NK-92 (cell line): ENCODE results near the gene FGF6.

Experiments
- DNase-seq: peaks from one replicate; lab custom pipeline; 2025; ENCODE audit not compliant: unreplicated experiment; lab: John Stamatoyannopoulos, UW

Gene FGF6

DNA sequence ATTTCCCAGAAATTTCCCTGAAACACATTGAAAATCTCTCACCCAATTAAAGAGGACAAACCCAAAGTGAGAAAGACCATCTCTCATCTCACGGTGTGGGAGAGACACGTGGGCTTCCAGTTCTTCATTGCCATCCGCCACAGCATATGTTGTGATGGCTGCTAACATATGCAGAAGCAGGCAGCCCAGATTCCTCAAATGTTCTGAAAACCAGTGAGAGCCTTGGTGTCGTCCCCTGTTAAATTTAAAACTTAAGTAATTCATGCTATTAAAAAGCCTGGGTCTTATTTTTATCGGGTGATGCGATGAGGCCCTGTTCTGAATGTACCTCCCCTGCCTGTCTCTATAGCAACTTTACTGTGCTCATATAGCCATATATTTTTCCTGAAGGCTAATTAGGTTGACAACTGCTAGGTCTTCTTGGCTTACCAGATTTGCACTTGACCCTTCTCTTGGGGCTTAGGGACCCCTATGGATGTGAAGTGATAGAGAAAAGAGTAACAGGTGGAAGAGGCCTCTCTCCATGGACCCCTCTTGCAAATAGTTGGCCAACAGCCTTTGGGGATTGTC is 2.8 kb upstream of the FGF6 start:
- DNase-seq = no peak

DNA sequence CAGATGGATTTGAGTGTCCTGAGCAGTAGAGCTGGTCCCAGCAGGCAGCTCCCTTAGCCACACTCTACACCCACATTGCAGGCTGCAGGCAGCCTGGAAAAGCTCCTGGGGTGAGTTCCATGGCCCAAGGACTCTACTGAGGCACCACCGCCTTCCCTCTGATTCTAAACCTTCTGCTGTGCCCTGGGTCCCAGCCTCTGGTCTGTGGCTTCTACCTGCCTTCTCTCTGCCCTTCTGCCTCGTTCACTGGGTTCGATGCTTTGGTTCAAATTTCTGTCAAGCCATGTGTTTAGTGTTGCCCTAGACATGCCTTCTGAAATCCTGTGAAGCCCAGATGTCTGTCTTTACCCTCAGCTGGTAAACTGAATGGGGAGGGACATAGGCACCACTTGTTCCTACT is 1.5 kb upstream of the FGF6 start:
- DNase-seq = no peak

DNA sequence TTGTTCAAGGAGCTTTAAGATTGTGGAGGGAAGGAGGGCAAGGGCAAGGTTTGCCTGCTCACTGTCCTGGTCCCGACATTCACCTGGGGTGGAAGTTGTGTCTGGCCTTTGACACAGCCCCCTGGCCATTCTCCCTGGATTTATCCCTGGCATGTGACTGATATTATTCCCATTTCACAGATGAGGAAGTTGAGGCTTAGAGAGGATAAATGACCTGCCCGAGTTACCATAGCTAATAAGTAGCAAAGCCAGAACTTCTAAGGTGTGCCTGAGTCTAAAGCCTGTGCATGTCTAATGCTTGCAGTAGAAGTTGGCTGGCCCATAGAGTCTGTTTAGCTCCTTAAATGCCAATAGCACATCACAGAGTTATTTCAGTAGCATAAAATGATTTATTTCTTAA is 720 bp upstream of the FGF6 start:
- DNase-seq = no peak

DNA sequence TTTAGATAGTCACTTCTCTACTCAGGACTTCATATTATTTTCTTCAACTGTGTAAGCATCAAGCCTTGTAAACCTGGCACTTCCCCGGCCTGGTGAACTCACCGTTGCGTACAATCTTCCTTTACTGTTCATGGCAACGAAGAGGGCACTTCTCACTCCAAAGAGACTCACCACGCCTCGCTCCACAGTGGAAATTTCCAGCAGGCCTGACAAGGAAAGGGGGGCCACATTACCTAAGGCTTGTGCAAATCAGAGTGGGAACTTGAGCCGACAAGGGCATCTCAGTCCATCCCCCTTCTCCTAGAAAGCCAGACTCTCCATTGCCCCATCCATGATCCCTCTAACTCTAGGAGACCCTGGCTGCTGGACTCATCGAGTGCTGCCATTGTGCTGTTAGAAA is 1.6 kb downstream of the FGF6 start:
- DNase-seq = no peak

DNA sequence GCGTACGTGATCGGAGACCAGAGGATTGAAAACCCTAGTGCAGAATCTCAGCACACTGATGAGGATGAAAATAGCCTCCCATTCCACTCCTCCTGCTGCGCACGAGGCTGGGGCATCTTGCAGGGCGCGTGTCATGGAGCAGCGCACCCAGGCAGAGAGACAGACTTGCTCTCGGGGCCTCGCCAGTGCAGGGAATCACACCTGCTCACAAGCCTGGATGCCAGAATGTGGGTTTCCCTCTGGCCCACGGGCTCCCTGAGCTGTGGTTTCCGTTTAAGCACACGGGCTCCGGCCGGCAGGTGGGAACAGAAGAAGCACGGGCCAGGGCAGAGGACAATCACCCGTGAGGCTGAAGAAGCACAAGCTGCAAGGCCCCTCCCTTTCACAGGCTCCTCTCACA is 2.0 kb downstream of the FGF6 start:
- no peak for DNase-seq

DNA sequence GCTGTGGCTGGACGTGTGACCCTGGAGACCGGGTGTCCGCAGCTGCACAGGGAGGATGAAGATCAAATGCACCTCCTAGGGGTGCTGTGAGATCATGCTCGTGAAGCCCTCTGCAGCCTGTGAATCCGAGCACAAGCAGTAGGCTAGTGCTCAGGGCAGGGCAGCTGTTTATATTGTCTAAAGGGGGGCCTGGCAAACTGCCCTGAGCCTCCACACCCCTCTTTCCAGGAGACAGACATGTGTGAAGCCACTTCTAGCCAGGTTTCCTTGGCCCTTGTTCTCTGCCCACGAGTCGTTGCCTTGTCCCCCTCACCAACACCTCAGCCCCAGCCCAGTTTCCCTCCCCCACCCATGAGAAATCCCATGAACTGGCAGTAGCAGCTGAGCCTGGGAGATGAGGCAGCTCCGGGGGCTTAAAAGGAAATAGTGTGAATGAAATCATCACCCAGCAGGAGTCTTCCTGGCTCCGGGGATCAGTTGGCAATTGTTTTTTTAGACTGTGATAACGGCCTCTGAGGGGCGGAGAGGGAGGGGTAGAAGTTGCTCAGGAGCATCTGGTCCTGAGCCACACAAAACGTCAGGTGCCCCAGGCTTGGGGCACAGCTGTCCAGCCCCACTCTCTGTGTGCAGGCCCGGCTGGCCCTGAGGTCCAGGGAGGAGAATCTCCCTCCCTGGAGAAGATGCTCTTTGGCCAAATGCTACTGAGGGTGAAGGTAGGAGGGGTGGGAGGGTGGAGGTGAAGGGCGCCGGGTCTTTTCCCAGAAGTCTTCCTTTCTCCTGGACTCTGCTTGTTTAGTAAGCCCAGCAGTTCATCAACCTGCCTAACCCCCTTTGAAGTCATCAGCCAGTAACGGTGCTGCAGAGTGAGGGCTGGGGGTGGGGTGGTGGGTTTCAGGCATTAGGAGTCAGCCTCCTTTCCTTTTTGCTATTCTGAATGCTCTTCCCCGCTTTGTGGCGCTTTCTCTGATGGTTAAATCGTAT is 4.0 kb downstream of the FGF6 start:
- DNase-seq = no peak

DNA sequence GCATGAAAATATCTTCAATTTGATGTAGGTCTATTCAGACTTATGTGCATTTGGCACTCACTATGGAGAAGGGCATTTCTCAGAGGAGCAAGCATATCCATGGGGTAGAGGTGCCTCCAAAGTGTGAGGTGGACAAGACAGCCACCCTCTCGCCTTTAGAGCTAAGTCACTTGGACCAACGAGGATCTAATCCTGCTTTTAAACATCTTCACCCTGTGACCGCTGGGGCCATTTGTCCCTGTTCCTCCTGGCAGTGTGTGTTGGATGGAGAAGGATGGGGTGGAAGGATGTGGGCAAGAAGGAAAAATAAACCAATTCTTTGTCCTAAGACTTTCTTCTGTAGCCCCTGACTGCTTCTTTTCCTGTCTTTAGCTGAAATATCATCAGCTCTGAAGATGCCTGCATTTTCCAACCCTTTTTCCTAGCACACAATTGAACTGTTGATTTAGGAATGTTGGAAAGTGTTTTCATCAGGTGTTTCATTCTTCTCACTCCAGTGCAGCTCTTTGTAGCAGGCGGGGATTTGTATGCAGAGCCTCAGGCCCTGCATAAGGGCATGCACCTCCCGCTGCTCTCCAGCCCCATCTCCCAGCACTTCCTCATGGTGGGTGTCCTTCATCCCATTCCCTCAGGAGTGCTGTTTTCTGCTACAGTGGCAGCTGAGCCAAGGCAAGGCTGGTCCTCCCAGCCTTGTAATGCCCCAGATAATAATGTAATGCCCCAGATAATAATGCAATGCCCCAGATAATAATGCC is 5.3 kb downstream of the FGF6 start:
- DNase-seq = no peak

DNA sequence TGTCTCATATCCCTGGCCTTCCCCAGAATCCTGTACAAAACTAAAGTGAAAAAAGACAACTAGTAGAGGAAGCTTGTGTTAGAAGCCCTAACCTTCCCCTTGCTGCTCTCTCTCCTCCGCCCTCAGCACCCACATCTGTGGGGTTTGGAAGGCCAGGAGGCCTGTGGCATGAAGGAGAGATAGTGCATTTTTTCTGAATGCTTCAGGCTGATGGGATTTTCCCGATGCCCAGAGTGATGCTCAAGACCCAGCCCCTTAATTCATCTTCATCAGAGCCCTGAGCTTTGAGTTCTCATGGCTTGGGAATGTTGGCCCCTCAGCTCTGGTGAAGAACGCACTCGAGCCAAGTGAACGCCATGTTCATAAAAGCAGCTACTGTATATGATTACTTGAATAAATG is 5.9 kb downstream of the FGF6 start:
- no peak for DNase-seq

DNA sequence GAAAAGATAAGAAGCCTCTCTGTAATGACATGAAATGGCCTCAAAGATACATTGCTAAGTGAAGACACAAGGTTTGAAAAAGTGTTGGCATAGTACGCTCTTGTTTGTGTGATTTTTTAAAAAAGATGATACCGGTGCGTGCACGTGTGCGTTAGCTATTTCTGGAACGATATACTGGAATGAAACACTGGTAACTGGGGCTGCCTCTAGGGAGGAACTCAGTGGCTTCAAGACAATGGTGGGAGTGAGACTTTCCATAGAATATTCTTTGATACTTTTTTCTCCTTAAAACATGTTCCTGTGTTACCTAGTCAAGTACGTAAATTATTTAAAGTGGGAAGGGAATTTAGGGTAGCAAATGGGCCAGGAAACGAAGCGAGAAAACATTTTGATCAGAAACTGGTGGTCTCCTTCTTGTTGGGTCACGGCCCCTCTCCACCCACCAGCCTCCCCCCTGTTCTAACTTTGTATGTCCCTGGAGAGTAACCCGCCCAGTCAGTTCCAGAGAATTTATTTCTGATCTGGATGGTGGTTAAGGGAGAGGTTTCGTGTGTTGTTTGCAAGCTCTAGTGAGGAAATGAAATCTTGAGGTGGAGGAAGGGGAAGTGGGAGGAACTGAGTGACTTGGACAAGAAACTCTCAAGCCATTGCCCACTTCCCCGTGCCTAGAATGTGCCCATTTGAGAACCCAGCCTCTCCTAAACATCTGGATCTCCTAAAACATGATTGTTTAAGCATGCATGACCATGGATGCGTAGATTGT is 6.6 kb downstream of the FGF6 start:
- no peak for DNase-seq

DNA sequence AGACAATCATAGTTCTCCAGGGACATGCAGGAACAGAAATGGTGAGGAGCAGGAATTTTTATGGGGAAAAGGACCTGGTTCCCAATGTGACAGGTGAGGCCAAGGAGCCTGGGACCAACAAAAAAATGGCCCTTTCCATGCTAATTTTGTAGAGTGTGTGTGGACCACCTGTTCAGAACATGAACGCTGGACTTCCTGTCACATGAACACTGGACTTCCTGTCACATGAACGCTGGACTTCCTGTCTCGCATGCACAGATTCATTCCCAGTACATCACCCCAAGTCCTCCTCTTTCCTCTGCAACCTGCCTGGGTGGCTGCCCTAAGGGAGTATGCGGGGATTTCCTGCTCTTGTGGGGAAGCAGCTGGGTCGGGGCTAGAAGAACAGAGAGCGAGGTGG is 10.1 kb downstream of the FGF6 start:
- no peak for DNase-seq

DNA sequence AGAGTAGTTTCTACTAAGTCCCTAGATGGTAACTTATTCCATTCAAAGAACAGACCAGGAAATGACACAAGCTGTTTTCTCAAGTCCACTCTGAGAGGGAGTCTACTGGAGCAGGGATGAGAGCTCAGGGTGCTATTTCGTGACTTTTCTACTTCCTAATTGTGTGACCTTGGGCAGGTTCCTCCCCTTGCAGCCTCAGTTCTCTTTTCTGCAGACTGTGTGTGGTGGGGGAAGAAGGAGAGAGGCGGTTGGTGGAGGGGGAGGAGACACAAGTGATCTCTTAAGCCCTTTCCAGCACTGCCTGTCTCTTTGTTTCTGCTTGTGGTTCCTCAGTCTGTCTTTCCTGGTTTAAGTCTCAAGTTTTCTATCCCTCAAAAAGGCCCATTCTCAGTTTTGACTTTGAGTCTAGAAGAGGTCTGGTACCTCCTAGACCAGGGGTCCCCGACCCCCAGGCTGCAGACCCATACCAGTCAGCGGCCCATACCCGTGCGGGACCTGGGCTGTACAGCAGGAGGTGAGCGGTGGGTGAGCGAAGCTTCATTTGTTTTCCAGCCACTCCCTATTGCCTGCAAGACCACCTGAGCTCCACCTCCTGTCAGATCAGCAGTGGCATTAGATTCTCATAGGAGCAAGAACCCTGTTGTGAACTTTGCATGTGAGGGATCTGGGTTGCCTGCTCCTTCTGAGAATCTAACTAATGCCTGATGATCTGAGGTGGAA is 10.7 kb downstream of the FGF6 start:
- DNase-seq = no peak

DNA sequence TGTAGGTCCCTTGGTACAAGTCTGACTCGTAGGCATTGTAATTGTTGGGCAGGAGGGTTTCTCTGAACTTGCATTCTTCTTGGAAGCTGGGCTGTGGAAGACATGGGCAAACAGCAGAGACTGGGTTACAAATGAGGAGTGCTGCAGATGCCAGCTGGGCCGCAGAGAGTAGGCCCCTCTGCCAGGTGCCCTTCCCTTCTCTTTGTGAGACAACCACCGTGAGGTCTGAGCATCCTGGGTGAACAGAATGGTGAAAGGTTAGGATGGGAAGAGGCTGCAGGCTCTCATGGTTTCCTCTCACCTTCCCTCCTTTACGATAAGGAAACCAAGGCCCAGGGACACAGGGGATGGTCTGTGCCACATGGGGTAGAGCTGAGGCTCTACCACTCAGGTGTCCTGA is 11.3 kb downstream of the FGF6 start:
- no peak for DNase-seq

DNA sequence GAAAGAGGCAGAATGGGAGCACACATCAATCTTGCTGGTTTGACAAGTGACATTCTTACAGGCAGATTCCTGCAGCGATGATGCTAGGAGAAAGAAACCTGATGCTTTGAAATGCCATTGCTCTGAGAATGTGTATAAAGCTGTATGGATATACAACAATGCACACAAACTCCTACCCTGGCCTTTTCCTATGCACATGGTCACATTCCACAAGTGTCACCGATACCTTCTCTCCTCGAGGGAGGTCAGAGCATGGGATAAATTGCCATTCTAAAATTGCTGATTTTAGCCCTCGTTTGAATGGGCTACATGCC is 11.9 kb downstream of the FGF6 start:
- no peak for DNase-seq

DNA sequence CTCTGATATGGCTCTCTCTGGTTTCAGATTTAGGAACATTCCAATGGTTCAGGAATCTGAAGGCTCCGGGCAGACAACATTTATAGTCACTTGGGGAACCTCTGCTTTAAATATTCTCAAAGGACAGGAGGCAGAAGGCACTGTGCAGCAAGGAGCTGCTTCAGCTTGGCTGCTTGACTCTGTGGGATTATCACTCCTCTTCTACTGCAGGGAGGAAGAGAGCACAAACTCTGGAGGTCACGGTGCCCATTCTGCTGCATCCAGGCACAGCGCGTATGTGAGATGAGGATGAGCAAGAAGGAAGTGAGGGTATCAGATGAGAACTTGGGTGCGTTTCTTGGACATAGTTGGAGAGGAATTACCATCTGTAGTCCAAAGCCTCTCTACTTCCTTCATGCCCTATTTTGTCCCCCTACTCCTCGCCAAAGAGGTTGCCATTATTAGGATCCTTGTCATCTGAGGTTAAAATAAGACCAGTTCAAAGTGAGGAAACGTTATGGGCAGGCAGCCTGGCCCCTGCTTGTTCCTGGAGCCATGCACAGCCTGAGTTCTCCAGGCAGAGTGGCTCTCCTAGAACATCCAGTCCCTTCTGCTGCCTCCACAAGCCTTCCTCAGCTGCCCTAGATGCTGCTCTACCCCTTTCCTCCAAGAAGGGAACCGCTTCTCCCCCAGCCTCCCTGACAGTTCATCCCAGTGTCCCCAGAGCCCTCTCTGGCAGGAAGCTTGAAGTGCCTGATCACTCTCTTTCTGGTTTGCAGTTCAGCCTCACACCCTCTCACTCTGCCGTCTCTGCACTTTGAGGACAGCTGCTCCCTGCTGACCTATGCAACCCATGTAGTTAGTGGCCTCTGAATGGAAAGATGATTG is 12.5 kb downstream of the FGF6 start:
- no peak for DNase-seq

DNA sequence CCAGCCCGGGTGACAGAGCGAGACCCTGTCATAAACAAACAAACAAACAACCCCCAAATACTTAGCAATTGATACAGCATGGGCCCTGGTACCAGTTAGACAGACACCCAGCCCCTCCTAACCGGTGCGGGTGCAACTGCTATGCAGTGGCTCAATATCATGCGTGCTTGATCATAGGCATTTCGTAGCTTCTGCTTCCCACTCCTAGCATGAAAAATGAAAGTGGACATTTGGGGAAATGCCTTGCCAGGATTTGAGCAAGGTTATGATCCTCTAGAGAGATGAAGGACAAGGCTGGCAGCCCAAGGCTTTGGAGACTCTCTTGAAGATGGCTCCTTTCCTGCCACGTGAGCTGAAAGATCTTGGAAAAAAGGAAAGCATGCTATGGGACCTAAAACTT is 13.7 kb downstream of the FGF6 start:
- DNase-seq = no peak

DNA sequence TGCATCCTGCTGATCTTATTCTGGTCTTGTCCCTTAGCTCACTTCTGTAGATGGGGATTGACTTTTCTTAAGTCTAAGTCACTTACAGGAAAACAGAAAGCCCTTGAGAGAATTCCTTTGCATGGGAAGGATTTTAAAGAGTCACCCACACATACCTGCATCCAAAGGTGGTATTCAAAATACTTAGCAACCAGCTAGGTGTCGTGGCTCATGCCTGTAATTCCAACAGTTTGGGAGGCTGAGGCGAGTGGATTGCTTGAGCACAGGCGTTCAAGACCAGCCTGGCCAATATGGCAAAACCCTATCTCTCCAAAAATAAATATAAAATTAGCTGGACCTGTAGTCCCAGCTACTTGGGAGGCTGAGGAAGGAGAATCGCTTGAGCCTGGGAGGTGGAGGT is 14.2 kb downstream of the FGF6 start:
- no peak for DNase-seq

DNA sequence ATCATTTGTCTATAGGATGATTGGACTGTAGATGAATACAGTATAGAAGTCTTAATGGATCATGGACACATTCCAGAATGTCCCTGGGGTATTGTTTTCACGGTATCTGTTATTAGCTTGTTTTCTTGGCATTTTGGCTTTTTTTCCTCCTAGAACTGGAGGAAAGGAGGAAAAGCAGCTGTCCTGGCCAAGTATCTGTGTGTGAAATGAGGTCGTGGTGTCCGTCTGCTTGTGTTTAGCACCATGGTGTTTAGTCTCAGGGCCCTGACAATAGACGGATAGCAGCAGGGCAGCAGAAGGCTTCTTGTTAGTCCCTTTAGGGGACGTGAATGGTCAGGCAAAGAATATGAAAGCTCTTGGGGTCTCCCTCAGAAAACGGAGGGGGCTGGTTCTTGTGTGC is 21.2 kb downstream of the FGF6 start:
- DNase-seq = no peak

DNA sequence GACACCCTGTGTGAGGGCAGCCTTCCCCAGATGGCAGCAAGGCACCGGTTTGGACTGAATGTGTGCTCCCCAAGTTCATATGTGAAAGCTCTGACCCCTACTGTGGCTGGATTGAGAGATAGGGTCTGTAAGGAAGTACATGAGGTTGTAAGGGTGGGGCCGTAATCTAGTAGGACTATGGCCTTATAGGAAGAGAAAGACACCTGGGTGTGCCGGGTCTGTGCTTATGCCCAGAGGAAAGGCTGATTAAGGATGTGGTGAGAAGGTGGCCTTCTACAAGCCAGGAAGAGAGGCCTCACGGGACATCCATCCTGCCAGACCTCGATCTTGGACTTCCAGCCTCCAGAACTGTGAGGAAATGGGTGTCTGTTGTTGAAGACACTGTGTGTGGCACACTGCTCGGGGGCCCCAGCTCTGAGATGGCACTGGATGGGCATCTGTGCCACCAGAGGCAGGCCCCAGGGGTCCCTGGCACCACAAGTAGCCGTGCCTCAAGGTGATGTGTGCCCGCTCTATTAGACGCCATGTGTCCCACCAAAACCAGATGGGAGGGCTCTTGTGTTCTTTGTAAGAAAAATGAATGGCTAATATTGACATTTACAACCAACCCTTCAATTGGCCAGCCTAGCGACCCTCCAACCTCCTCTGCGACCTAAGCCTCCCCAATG is 22.0 kb downstream of the FGF6 start:
- no peak for DNase-seq

DNA sequence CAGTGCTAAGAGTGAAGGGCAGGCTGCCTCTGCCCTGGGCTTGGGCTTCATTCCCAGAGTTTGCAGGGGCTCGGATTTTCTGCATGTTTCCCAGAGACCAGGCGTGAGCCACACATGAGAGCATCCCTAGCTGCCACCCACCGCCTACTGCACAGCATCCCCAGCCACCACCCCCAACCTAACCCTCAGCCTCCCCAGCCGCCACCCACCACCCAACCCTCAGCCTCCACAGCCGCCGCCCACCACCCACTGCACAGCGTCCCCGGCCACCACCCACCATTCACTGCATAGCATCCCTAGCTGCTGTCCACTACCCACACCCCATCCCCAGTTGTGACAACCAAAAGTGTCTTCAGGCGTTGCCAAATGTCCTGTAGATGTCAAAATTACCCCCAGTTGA is 22.6 kb downstream of the FGF6 start:
- DNase-seq = no peak
